Suppressor macrophage (primary cell): ENCODE data around the gene GRIK2.

Experiments
- DNase-seq, 4 experiments: peaks; one replicate each; pipeline ENCODE4 v3.0.0-alpha.2; 2020 to 2022

GRIK2 gene

DNA sequence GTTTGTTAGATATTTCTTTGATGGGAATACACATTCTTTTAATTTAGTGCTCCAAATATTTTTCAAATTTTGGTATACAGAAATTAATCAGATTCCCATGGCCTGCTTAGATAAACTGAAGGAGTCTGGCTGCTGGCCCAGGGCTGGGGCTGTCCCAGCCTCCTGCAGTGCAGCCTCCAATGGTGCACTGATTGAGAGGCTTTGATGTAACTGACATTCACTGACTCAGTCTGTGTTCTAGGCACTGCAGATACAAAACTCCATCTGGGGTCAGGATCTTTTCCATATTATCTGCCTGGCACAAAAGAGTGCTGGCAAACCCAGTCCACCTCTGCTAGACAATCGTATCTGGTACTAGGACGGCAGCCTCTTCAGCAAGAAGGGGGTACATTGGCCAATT, 64.8 kb downstream of the GRIK2 start:
- no peak for DNase-seq

DNA sequence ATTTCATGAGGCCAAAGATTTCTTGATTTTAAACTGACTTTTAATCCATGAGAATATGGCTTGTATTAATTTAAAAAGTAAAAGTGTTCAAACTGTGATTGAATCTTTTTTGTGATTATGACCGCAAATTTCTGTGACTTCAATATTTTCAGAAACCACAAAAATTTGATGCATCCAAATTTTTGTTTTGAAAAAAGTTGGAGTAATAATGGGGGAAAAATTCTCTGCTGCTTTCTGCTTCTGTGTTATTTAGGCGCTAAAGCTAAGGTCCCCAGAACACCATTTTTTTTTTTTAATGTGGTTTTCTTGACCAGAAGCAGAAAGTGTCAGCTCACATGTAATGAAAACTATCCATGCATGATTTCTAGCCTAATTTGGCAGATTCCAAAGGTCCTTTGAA, 65.3 kb downstream of the GRIK2 start:
- DNase-seq: no peak

DNA sequence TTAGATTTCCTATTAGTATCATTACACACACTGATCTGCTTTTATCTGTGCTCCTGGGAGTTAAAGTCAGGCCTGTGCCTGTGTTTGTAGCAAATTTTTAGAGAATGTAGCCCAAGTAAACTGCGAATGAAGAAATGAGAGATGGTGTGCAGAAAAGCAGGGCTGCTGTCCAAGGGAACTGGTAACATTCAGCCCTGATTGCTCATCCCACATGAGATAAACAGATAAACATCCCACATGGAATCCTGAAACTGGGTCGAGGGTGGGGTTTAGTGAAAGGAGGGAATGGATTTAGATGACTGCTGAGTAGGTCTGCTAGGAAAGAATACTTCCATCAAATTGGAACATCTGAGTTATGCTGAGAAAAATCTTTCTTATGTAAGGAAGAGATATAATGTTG, 69.1 kb downstream of the GRIK2 start:
- no peak for DNase-seq

DNA sequence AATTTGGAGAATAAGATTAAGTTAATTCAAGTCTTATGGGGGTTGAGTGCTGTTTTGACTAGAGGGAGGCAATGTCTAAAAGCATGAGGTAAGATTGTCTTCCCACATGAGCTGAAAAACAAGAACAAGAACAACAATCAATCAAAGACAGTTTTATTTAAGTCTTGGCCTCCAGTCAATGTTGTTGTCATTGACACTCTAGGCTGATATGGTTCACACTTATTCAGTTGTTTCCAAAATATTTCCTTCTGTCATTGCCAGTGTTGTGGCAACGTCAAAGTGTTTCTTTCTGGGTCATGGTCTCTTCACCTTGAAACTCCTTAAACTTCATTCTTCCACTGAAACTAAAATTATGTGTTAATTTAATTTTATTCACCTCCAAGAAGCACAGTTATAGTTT, 72.4 kb downstream of the GRIK2 start:
- no peak for DNase-seq

DNA sequence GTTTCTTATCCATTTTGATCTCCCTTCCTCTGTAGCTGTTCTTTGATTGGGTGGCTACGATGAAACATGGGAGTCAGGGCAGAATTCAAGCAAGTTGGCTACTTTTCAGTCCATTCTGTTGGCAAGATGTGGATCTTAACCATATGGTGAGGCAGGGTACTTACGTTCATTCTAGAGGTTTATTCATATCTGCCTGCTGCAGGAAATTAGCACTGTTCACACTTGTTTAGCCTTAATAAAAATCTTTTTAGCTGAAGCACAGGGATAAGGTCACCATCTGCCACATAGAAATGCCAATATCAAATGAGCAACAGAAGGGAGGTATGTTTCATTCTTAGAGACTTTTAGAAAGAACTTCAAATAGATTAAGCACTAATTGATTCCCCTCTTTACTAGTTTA, 83.9 kb downstream of the GRIK2 start:
- no peak for DNase-seq

DNA sequence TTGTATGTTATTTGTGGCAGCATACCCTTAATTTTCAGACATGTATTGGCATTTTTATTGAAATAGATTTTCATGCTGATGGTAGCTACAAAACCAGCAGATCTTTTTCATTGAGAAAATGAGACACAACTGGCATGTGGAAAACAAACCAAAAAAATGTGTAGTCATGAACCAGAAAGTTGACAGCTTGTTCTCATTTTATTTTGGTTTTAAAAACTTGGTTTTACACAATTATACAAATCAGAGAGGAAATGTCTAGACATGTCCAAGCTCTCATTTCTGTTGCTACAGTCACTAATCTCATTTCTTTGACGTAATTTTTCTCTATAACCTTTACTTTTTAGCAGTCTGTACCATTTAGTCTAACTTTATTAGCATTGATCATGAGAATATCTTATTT, 85.4 kb downstream of the GRIK2 start:
- no peak for DNase-seq

DNA sequence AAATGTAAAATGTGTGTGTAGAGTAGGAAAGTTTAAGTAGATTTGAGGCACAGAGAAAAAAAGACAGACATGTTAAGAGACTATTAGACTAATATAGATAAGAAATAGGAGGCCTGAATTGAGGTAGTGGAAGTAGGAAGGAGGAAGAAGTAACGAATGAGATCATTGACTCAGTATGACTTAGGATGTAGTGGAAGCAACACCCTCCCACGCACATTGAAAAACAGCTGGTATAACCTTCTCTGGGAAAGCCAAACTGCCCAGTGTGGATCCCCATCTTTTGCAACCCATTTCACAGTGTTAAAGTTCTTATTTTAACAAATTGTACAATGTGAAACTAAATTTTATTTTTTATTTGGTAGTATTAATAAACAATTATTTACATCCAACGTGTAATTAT, 89.1 kb downstream of the GRIK2 start:
- peak in 3 of 4 experiments; percentile 16 to 30 (median 21) for DNase-seq

DNA sequence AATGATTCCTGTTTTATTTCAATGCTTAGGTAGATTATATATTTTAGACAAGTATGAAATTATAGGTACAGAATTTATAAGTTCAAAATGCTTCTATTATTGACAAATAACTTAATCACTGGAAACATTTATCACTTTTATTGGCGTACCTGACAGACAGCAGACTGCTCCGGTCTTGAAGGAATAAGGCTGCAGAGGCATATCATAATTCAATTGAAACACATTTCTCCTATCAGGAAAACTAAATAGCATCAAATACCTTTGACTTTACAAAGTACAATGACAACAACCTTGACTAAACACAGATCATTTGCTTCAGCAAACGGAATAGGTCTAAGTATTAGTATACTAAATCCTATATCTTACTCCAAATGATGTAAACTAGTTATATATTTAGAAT, 91.3 kb downstream of the GRIK2 start:
- DNase-seq: no peak

DNA sequence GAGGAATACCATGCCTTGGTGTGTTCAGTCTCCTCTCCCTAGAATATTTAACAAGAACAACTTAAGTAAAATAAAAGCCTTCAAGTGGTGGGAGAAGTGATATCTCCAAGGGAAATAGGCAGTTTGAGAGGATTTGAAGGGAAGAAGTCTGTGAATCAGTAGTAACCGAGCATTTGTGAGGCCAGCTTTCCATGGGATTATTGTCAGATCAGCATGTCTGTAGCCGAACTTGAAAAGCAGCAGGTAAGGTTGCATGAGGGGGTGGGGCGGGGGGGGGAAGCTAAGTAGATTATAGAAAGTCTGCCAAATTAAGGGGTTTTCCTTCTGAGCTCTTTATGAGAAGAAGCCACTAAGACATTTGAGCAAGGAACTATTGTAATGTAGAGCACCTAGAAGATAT, 92.6 kb downstream of the GRIK2 start:
- no peak for DNase-seq

DNA sequence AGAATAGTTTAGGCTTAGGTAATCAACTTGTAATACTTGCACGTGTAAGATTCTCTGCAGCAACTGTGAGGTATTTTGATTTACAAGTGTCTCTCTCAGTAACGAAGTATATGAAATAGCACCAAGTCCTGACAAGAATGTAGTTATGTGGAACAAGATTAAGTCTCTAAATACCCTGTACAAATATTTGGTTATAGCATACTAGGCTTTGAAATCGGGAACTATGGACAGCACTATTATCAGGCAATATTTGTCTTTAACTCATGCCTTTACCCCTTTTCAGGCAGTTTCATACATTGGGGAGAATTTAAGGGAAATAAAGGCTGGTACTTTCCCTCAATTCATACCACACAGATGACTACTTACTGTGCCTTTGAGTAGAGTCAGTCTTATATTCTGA, 93.2 kb downstream of the GRIK2 start:
- DNase-seq: no peak

DNA sequence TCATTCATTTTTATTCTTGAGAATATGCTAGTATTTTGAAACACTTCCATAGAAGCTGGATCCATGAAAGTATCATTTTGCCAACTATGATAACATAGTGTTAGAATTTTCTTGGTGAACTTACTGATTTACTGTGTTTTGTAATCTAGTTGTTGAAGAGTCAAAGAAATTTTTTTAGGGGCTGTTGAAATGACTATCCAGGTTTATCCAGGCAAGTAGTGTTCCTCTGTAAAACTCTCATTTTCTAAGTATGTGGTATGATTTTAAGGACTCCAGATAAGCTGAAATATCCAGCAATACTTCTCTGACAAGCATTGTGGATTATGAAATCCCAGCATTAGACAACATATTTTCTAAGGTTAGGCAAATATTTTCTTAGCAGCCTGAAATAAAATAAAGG, 95.9 kb downstream of the GRIK2 start:
- no peak for DNase-seq

DNA sequence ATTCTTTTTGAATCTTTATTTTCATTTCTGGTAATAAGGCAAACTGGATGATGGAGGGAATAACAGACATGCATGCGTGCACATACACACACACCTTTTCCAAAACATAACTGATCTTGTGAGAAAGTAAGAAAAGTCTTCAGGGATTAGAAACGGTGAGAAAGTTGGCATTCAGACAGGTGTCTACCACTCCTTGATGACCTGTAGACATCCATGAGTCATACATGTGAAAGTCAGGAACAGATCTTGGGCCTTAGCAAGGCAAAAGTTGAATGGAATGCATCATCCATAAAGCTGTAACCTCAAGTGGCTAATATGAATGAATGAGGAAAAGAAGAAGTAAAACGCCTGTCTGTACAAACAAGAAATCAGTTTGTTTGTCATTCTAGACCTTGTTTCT, 97.3 kb downstream of the GRIK2 start:
- no peak for DNase-seq

DNA sequence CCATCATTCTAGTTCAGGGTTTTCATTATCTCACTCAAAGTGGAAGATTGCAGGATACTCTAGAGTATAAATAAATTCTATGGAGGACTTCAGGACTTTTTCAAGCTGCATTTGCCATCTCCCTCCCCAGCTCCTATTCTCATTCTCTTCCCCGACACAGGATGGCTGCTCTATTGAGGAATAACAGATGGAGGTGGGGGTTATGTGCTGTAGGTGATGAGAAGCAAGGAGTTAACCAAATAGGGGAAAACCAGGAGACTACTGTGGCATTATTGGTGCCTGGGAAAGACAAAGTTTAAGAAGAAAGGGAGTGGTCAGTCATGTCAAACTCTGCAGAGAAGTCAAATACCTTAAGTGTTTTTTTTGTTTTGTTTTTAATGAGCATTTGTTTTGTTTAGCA, 109.3 kb downstream of the GRIK2 start:
- no peak for DNase-seq

DNA sequence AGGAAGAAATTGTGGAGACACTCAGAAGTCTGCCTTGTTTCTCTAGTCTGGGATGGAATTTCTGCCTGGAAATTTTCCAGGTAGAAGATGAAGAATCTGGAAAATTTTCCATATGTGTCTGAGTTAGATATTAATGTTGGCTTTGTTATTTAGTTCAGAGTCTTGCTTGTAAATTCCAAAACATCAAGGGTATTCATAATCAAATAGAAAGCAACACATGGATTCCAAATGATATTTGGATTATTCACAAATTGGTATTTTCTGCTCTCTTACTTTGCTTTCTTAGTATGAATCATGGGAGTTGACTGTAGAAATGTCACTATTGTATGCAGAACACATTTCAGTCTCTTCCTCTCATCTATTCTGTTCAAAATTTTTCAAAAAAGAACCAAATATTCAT, 116.0 kb downstream of the GRIK2 start:
- DNase-seq: no peak

DNA sequence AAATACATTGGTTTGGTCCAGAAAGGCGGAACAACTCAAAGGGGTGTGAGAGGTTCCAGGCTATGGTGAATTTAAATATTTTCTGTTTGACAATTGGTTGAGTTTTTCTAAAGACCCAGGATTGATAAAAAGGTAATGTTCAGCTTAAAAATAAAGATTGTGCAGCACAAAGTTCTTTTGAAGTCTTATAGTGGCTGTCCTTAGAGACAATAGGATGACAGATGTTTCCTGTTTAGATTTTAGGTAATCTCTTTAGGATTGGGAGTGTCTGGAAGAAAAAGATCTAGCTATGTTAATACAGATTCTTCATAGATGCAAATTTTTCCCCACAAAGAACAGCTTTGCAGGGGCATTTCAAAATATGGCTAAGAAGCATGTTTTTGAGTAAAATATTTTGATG, 119.7 kb downstream of the GRIK2 start:
- DNase-seq: no peak

DNA sequence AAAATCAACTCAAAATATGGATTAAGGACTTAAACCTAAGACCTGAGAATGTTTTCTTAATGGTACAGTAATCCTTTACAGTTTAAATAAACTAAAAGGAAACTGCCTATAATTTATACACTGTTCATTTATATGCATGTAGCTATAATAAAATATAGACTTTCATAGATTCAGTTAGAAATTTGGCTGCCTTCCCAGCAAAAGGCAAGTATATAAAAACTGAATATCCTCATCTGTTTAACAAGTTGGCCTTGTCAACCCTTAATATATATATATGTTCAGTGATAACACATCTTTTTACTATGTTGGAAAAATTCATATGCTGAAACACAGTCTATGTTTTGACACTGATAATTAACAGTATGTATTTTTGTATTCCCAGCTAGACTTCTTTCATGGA, 123.1 kb downstream of the GRIK2 start:
- no peak for DNase-seq

DNA sequence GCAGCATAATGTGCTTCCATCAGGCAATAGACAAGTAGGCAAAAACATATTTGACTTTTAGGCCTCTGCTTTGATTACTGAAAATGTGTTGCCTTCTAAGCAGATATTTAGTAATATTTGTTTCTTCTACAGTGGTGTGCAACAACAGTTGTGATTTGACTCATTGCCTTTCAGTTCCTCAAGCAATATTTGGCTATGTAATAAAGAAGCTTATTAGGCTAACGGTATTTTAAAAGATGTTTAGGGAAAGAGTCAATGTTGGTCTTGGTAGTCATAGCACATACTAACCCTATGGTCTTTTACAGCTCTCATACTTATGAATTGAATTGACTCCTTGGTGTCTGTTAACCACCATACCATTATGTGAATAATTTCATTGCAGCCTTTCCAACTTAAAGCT, 124.1 kb downstream of the GRIK2 start:
- DNase-seq: no peak

DNA sequence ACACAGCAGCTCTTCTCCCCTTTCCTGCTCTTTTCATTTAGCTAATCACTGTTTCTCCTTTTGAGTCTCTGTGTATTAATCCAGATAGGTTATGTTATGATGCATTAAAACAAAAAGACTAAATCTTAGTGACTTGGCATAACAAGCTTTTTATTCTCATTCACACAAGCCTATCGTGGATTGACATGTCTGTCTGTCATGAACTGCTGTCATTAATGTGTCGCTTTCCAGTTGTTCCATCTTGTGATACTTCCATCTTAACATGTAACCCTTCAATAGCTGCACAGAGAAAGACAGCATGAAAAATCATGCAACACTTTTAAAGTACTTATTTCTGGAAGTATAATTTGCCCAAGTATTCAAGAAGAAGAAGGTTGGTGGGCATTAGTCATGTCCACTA, 128.7 kb downstream of the GRIK2 start:
- no peak for DNase-seq

DNA sequence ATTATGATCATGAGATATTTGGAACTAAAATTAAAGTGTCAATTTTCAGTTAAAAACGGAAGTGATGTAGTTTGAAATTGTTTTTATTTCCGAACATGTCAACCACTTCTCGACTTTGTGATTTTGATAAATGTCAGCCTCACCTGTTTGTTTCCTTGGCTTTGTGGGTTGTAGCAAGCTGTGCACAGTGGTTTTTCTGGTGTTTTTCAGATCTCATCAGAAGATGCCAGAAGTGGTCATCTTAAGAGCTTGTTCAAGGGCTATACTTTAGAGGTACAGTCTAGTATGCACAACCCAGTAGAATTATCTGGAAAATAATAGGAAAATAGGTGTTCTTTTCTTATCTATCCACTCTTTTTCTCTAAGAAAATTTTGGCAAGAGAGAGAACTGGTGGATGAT, 134.0 kb downstream of the GRIK2 start:
- DNase-seq: no peak

DNA sequence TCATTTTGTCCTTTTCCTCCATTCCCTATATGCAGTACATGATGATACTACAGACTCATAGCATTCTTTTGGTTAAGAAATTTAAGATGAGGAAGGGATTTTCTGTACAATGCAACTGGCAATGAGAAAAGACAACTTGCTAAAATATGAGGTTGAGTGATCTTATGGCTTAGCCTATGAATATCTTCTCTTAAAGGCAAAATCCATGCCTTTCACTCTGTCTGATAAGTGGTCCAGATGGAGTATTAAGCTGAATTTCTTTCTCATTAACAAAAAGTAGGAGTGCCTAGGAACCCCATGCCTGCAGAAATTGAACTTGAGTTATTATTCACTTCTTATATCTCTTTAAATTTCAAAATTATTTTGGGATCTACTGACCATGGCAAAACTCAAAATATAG, 135.3 kb downstream of the GRIK2 start:
- no peak for DNase-seq

DNA sequence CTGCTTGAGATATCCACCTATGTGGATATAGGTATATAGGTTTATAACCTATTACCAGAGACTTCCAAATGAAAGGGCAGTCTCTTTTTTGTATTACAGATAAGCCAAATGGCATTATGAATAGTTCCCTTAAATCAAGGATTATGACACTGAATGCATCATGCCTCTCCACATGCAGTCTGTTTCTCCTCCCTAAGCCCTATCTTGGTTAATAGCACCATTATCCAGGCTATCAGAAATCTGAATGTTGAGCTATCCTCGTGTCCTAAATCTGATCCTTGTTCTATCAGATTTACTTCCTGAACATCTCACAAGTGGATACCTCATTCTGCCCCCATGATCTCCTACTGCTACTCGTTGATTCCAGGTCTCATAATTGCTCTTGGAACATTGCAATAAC, 138.0 kb downstream of the GRIK2 start:
- no peak for DNase-seq

DNA sequence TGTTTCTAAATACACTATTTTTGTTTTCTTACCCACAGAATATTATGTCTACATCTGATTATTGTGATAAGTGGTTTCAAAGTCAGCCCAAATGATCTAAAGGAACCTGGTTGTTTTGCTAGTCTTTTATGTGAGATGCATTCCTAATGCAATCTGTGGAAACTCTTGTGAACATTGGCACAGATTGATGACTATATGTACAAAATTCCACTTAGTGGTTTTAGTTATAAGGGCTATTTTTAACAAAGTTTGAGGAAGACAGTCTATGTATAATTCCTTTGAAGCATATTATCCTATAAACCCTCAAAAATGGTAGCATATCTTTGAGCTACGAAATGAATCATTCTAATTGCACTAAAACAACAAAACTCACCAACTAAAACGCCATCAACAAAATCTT, 140.9 kb downstream of the GRIK2 start:
- no peak for DNase-seq

DNA sequence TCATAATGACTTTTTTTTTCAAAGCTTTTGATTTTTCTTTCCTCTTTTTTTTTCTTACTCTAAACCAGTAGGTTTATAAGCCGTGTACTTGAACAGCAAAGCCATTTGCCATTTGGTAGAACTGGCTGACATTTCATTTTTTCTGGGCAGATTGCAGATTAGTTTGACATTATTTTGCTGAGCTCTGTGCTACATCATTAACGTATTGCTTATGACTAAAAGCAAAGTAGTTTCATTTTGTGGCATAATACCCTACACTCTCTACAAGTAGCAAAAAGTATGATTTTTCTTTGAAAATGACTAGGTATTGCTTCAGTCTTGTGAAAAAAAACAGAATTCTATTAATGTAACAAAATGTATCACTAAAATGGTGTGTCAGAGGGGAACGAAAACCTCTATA, 141.3 kb downstream of the GRIK2 start:
- DNase-seq: no peak

DNA sequence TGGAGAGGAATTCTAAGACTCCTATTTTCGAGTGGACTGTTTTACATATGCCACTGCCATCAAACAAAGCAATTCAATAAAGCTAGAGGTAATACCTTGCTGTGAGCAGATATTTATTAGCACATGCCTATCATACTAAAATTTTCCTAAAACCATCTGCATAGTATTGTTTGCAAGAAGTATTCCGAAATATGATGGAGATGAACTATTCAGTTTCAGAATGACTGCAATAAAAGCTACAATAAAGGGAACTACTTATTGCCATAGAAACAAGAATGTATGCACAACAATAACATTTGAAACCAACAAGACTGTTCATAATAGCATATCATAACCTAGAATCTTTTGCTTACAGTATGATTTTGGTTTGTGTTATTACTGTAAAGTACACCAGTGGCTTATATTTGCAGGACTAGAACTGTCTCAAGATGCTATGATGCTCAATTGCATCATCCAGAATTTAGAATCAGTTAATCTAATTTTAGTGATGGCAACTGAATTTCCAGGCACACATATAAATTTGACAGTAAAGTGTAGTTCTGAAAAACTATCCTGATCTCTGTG, 144.3 kb downstream of the GRIK2 start:
- peak in 1 of 4 experiments; percentile 1 for DNase-seq

DNA sequence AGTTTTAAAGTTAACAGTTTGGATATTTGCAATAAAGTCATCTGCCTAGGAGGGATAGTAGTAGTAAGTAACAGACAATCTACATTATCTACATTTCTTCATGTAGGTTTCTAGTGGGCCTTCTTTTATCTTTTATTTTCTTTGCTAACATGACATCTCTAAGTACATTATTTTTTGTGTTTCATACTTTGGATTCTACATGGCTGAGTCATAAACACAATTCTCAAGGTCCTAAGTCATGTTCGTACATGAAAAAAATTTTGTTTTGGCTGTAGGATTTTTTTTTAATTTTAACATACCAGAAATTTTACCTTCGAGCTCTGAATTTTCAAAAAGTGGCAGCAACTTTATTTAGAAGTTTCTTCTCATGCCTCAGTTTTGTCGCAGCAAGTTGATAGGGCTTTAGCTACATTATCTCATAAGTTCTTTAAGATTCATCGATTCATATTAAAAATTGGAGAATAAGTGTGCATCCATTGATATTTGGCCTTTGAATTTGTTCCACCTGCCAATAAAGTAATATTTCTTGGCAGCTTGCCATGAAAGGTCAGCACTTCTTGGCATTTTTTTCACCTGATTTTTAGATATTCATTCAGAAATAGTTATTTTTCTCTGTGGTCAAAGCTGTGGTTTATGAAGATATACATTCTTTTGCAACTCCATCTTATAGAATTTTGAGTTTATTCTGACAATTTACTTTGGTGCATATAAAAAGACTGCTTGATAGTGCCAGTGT, 146.2 kb downstream of the GRIK2 start:
- no peak for DNase-seq
